ENCODE results near the gene PLCD3. TPM values are rescaled to one million over a fixed set of nuclear protein-coding genes. Genes with fewer than 3 reads are reported as not detected.

The PLCD3 gene
- total RNA-seq, 2 experiments from 2014 or later = 2.7 to 3.1 TPM

DNA sequence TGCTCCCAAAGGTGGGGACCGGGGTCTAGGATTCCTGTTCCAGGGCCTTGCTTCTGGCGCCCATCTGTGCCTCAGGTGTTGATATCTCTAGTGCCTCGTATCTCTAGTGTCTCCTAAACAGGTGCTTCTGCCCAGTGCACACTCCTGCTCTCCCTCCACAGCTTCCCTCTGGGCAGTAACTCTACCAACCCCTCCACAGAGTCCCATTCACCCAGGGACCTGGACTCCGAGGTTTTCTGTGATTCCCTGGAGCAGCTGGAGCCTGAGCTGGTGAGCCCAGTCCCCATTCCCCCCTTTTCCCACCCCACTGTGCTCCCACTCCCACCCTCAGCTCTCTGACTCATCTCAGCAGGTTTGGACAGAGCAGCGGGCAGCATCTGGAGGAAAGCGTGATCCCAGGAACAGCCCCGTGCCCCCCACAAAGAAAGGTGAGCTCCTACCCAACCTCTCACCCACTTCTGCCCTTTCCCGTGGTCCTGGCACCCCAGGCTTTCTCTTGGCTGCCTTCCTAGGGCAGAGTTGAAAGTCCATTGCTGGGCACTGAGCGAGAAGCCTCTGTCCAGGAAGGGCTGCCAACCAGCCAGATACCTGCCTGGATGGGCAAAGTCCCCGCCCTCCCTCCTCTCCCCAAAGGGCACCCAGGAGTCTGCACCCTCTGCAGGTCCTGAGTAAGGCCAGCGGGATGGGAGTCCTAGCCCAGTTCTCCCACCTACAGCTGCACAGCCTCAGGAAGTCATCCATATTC, 5.4 kb upstream of the PLCD3 start:
- H3K9me3 Mint-ChIP-seq = no peaks in the 10 kb centered on the region
- ChIA-PET POLR2A (interaction anchor here (6.0 kb wide), 1 partner anchor 12 kb away, joined by 106 read pairs; the partner anchor contains the start of gene HEXIM1), CTCF (interaction anchor here (0.6 to 11.5 kb wide), 3 partner anchors 11 to 88 kb away, joined by 3 to 347 read pairs (median 221); partner anchors contain the start of gene HEXIM1)
- DNase-seq = no peak
- H3K27me3 Mint-ChIP-seq = no peaks in the 10 kb centered on the region
- H3K27ac Mint-ChIP-seq = no peak overlapping the region
- peaks cover 2% of the 10 kb centered on the region for H3K36me3 Mint-ChIP-seq (ENCODE audit: low read depth)
- peaks cover 33% of the 10 kb centered on the region for H3K4me1 Mint-ChIP-seq
- H3K4me3 Mint-ChIP-seq = no peak overlapping the region

DNA sequence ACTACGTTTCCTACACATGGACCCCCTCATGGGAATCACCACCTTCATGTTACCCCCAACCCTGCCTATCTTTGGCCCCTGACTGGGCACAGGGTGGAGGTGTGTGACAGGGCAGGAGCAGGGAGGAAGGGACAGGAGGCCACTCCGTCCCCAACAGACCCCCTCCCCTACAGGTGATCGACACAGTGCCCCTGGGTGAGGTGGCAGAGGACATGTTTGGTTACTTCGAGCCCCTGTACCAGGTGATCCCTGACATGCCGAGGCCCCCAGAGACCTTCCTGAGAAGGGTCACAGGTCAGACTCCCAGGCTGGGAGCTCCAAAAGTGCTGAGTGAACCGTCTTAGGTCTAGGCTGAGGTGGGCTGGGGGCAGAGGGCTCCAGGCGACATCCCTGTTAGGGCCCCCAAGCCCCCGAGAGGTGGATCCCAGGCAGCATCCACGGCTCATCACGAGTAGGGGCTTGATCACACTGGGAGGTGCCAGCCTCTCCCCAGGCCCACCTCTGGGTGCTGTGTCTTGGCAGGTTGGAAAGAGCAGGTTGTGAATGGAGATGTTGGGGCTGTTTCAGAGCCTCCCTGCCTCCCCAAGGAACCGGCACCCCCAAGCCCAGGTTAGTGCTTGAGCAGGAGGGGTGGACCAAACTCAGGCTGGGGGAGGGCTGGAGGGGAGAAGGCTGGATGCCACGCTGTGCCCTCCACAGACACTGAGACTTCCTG, 4.7 kb upstream of the PLCD3 start:
- Mint-ChIP-seq H3K4me3 (peak overlapping the region; percentile 87), H3K4me1 (peaks cover 32% of the 10 kb centered on the region), H3K27ac (no peak overlapping the region), H3K36me3 (ENCODE audit: low read depth) (peaks cover 2% of the 10 kb centered on the region), H3K27me3 (no peaks in the 10 kb centered on the region), H3K9me3 (no peaks in the 10 kb centered on the region)
- ChIA-PET CTCF (interaction anchor here (2.3 to 11.5 kb wide), 3 partner anchors 12 to 58 kb away, joined by 67 to 347 read pairs (median 221); partner anchors contain the start of genes HEXIM1 and HEXIM2), POLR2A (interaction anchor here (2.2 to 6.0 kb wide), 2 partner anchors 8 to 13 kb away, joined by 16 to 106 read pairs; partner anchors contain the start of gene HEXIM1)
- DNase-seq = no peak

DNA sequence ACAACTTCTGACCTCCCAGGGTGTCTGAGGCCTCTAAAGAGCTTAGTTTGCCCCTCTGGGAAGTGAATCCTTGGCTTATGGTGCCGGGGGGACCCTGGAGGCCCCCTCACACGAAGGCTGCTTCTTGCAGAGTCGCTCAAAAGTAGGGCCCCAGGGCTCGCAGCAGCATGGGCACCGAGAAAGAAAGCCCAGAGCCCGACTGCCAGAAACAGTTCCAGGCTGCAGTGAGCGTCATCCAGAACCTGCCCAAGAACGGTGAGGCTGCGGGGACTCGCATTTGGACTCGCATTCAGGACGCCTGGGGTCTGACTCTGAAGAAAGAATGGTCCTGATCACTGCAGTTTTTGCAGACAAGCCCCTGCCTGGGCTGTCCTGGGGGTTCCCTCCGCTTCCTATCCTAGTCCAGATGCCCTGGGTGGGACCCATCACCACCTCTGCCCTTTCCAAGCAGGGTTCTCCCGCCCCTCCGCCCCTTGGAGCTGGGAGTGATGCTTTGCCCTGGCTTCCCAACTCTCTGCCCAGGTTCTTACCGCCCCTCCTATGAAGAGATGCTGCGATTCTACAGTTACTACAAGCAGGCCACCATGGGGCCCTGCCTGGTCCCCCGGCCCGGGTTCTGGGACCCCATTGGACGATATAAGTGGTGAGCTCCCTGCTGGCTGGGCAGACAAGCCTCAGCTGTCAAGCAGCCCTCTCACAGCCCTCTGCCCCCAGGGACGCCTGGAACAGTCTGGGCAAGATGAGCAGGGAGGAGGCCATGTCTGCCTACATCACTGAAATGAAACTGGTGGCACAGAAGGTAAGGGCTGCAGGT, 3.9 kb upstream of the PLCD3 start:
- ChIA-PET POLR2A (interaction anchor here (0.7 to 6.0 kb wide), 13 partner anchors 9 to 93 kb away, joined by 3 to 106 read pairs (median 6); partner anchors contain the start of genes HEXIM1, HEXIM2 and NMT1), CTCF (interaction anchor here (0.6 to 11.5 kb wide), 75 partner anchors 11 to 580 kb away, joined by 3 to 347 read pairs (median 5); partner anchors contain the start of genes DCAKD, EFTUD2, FMNL1 and FZD2)
- peaks cover 3% of the 10 kb centered on the region for H3K27me3 Mint-ChIP-seq
- peaks cover 26% of the 10 kb centered on the region for H3K4me1 Mint-ChIP-seq
- no peak for DNase-seq
- no peaks in the 10 kb centered on the region for H3K9me3 Mint-ChIP-seq
- H3K27ac Mint-ChIP-seq = peak overlapping the region; percentile 66
- H3K36me3 Mint-ChIP-seq (ENCODE audit: low read depth) = peaks cover 2% of the 10 kb centered on the region
- peak overlapping the region; percentile 87 for H3K4me3 Mint-ChIP-seq

DNA sequence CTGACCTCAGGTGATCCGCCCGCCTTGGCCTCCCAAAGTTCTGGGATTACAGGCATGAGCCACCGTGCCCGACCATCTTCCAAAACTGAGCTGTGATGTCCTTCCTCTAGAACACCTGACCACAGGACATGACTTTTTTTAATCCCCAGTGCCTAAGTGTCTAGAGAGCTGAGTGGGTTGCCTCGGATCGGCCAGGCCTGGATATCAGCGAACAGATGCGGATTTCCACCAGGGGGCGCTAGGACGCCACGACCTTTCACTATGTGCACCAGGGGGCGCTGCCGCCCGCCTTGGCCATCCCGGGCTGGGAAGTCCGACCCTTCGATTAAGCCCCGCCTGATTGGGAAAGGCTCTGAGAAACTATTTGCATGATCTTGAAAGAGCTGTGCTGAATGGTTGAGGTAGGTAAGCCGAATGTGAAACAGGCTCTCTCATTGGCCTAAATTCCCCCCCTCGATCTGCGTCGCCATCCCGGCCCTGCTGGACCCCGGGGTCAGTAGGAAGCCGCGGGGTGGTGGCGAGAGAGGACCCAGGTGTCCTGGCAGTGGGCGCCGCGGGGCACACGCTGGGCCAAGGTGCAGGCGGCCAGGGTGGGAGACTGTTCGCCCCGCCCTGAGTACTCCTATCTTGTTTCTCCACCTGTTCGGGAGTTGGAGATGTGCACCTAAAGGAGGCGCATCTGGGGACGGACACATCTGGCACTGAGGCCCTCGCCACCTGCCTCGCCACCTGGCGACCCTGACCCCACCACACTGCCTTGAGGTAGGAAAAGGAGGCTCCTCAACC, 3.1 kb upstream of the PLCD3 start, which contains the start of gene ACBD4:
Gene ACBD4, plus strand, starts transcription at position 496 of the 786 bp plus-strand sequence. CDS start 458 bp downstream, outside the sequence.
- peak; percentile 98 for DNase-seq
- ChIA-PET POLR2A (interaction anchor here (0.7 to 6.0 kb wide), 14 partner anchors 10 to 114 kb away, joined by 3 to 106 read pairs (median 5); partner anchors contain the start of genes HEXIM1, HEXIM2 and NMT1), CTCF (interaction anchor here (0.6 to 11.5 kb wide), 77 partner anchors 10 to 579 kb away, joined by 3 to 347 read pairs (median 5); partner anchors contain the start of genes DCAKD, EFTUD2, FMNL1 and FZD2)
- peaks cover 20% of the 10 kb centered on the region for H3K4me1 Mint-ChIP-seq
- H3K27me3 Mint-ChIP-seq = peaks cover 9% of the 10 kb centered on the region
- no peaks in the 10 kb centered on the region for H3K36me3 Mint-ChIP-seq (ENCODE audit: low read depth)
- peak within 1 kb of the TSS; percentile 66 for H3K27ac Mint-ChIP-seq
- no peaks in the 10 kb centered on the region for H3K9me3 Mint-ChIP-seq
- H3K4me3 Mint-ChIP-seq = peak within 1 kb of the TSS; percentile 87

DNA sequence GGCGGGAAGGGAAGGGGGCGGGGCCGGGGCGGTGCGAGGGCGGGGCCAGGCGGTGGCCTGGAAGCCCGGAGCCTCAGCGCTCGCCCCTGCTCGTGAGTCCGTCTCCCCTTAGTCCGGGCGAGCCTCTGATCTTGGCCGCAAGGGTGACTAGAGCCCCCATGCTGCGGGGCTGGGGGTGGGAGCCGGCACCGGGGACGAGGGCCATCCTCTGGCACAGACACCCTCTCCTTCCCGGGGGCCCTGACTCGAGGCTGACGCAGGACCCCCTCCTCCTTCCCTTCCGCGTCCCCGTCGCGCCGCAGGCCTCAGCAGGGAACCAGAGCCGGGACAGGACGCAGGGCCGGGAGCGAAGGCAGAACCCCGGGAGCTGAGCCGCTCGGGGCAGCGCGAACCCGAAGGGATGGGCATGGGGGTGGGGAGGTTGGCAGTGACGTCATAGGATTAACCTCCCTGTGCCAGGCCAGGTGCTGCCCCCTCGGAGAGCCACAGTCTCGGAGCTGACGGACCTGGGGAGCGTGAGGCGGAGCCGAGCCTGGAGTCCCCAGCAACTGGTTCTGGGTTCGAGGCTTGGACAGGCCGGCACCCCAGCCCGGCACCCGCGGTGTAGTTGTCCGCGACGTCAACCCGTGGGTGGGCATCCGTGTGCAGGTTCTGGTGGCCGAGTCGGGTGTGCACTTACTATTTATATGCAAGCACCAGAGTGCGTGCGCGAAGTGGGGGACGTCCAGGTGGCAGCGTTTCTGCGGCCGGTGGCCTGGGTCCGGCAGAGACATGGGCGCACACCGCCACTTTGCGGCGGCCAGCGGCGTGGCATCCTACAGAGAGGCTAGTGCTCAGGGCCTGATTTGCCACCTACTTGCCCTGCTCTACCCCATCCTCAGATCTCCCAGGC, 503 bp upstream of the PLCD3 start:
- ChIA-PET POLR2A (interaction anchor here (1.0 kb wide), 1 partner anchor 16 kb away, joined by 3 read pairs; the partner anchor contains the start of gene HEXIM1), CTCF (interaction anchor here (0.6 to 11.5 kb wide), 4 partner anchors 16 to 357 kb away, joined by 3 to 347 read pairs (median 112); partner anchors contain the start of gene HEXIM1)

DNA sequence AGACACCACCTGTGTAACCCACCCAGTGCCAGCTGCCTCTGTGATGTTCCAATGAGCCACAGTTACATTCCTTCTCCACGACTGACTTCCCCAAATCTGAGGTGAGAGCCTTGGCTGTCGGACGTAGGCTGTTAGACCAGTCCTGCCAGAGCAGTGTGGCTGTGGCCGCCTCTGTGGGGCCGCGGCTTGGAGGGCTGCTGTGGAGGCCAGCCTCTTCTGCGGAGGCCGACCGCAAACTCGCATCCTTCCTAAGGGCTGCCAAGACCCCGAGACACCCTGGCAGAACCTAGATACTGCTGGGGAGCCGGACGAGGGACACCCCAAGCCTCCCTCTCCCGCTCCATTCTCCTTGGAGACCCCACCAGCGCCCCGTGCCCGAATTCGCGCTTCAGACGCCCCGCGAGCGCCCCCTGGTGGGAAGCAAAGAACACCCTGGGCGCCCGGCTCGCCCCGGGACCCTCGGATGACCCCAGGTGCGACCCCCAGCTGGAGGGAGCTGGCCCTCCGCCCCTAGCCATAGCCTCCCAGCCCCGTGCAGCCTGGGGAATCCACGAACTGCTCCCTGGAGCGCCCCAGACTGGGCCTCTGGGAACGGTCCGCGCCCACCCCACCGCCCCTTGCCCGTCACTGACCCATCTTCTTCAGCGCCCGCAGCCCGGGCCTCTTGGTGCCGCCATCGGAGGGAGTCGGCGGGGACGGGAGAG, 547 bp downstream of the PLCD3 start:
- Mint-ChIP-seq H3K36me3 (ENCODE audit: low read depth) (no peaks in the 10 kb centered on the region), H3K4me1 (peaks cover 18% of the 10 kb centered on the region), H3K9me3 (no peaks in the 10 kb centered on the region), H3K4me3 (peak overlapping the region; percentile 46), H3K27me3 (peaks cover 9% of the 10 kb centered on the region), H3K27ac (no peak overlapping the region)
- DNase-seq = peak; percentile 54
- ChIA-PET POLR2A (interaction anchor here (1.0 kb wide), 1 partner anchor 17 kb away, joined by 3 read pairs; the partner anchor contains the start of gene HEXIM1), CTCF (interaction anchor here (11.5 kb wide), 1 partner anchor 17 kb away, joined by 347 read pairs; the partner anchor contains the start of gene HEXIM1)

More for the DNA sequence above, 503 bp upstream of the PLCD3 start:
- H3K4me3 Mint-ChIP-seq = peak overlapping the region; percentile 85
- DNase-seq = peak; percentile 74
- peak overlapping the region; percentile 73 for H3K27ac Mint-ChIP-seq
- H3K27me3 Mint-ChIP-seq = peaks cover 9% of the 10 kb centered on the region
- H3K4me1 Mint-ChIP-seq = peaks cover 19% of the 10 kb centered on the region
- H3K9me3 Mint-ChIP-seq = no peaks in the 10 kb centered on the region
- no peaks in the 10 kb centered on the region for H3K36me3 Mint-ChIP-seq (ENCODE audit: low read depth)

DNA sequence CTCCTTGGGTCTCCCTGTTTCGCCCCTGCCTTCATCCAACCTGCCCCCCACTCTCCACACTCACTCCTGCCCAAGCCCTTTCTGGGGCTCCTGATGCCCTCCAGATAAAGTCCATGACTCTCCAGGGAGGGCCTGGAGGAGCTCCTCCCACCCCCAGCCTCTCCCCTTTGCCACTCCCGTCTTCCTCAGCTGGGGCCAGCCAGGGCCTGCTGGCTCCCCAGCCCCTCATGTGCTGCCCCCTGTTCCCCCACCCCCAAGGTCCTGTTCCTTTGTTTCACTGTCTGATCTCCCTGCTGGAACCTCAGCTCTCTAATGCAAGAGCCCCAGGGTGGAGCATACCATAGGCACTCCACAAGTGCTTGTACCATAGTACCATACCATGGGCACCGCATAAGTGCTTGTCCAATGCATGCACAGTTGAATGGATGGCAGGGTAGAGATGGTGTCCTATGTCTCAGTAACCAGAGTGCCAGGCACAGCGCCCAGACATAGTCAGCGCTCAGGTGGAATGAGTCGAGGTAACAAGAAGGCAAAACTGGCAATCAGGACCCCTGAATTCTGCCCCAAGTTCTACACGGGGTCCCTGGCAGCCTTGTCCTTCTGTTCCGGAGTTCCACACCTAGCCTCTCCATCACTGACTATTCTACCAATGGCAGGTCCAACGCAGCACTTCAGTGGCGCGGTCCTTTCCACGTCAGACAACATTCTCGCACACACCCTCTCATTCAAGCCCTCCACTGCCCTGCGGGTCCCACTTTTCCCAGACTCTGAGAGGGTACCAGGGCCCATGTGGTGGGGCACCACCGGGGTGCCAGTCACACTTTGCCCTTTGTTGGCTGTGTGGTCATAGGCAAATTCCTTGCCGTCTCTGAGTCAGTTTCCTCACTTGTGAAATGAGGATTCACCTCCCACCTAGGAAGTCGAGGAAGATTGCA, 1.4 kb downstream of the PLCD3 start:
- no peak overlapping the region for H3K27ac Mint-ChIP-seq
- H3K4me3 Mint-ChIP-seq = peak overlapping the region; percentile 46
- H3K27me3 Mint-ChIP-seq = peaks cover 9% of the 10 kb centered on the region
- no peak for DNase-seq
- no peaks in the 10 kb centered on the region for H3K9me3 Mint-ChIP-seq
- CTCF ChIA-PET = interaction anchor here (0.7 kb wide), 1 partner anchor 18 kb away, joined by 3 read pairs; no protein-coding TSS in a partner anchor
- no peaks in the 10 kb centered on the region for H3K36me3 Mint-ChIP-seq (ENCODE audit: low read depth)
- POLR2A ChIA-PET = interaction anchor here (1.0 kb wide), 1 partner anchor 18 kb away, joined by 3 read pairs; the partner anchor contains the start of gene HEXIM1
- H3K4me1 Mint-ChIP-seq = peaks cover 11% of the 10 kb centered on the region

DNA sequence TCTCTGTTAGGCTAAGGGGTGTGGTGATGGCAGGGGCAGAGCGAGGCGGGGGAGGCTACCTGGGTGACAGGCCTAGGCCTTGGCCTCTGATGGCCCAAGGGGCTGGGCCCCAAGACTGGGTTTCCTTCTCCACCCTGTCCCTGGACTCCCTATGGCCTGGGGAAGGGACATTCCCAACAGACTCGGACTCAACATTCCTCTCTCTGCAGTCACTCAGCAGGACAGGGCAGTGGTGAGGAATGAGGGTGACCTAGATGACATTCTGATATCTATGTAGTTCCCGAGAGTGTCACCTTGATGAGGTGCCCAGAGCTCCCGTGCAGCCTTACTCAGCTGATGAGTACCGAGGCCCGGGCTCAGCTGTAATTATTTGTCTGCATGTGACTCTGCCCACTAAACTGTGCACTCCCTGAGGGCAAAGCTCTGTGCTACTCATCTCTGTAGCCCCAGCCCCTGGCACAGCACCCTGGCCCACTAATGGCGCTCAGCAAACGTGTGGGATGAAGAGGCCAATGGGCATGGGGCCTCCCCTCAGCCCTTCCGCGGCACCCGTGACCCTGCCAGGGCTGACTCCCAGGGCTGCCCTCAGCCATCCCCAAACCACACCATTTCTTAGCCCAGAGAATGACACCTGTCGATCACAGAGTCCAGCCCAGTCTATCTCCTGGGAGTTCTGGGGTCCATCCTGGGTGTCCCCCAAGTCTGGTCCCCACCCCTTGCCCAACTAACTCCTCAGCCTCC, 2.2 kb downstream of the PLCD3 start:
- Mint-ChIP-seq H3K27me3 (peaks cover 9% of the 10 kb centered on the region), H3K4me1 (peaks cover 6% of the 10 kb centered on the region), H3K36me3 (ENCODE audit: low read depth) (no peaks in the 10 kb centered on the region), H3K4me3 (no peak overlapping the region), H3K27ac (no peak overlapping the region), H3K9me3 (no peaks in the 10 kb centered on the region)
- DNase-seq = no peak
- ChIA-PET CTCF (interaction anchor here (0.6 to 1.6 kb wide), 3 partner anchors 19 to 90 kb away, joined by 3 to 4 read pairs (median 3); no protein-coding TSS in a partner anchor), POLR2A (interaction anchor here (0.9 to 1.1 kb wide), 2 partner anchors 19 to 68 kb away, joined by 3 read pairs; partner anchors contain the start of gene HEXIM1)

All from activated CD4-positive, alpha-beta memory T cell treated with anti-CD3 and anti-CD28 coated beads, Interleukin-2, amount 10 ng/mL, durations not matched to agents 7 days and 5 days (primary cell).